Transverse colon (tissue), 4 donors: Measurements from ENCODE around the gene BCO1. TPM values are rescaled to one million over a fixed set of nuclear protein-coding genes. Genes with fewer than 3 reads are reported as not detected.

Source experiments
- DNase-seq: peaks from one replicate; pipeline ENCODE4 v3.0.0-alpha.2; 2019
- H3K27ac ChIP-seq, 4 donors: fragments of 200-600 bp; sonication (generic); 2 replicates each; pipeline ENCODE4 v1.5.1; 2016 to 2018; ENCODE audit warnings: inconsistent platforms in 4 of 4
- H3K27me3 ChIP-seq: fragments of 200-600 bp; sonication (generic); 2 replicates; pipeline ENCODE4 v1.5.1; 2017; ENCODE audit warnings: inconsistent platforms
- H3K36me3 ChIP-seq, 4 donors: fragments of 200-600 bp; sonication (generic); 2 replicates each; pipeline ENCODE4 v1.5.1; 2017 to 2019; ENCODE audit warnings: inconsistent platforms in 4 of 4
- H3K4me1 ChIP-seq, 4 donors: fragments of 200-600 bp; sonication (generic); 2 replicates each; pipeline ENCODE4 v1.5.1; 2017 to 2020; ENCODE audit warnings: inconsistent platforms in 4 of 4
- H3K4me3 ChIP-seq, 4 donors: fragments of 200-600 bp; sonication (generic); 1 replicate in 1 of 4; 2 replicates in 3 of 4; pipeline versions ENCODE4 v1.5.1 to v1.6.1; 2017 to 2019; ENCODE audit warnings: inconsistent platforms in 4 of 4
- H3K9me3 ChIP-seq, 2 donors: fragments of 200-600 bp; sonication (generic); 2 replicates each; pipeline ENCODE4 v1.5.1; 2017 to 2019; ENCODE audit warnings: inconsistent platforms in 2 of 2
- EP300 ChIP-seq: sonication (generic); formaldehyde crosslinking; IDR thresholded peaks from one replicate; pipeline ENCODE4 v1.6.1; 2017; ENCODE audit warnings: antibody characterized with exemption, low read depth
- POLR2A ChIP-seq: fragments of 450-650 bp; IDR thresholded peaks from one replicate; pipeline ENCODE4 v1.6.1; 2016; ENCODE audit warnings: antibody characterized with exemption, mild to moderate bottlenecking, moderate library complexity
- POLR2AphosphoS5 ChIP-seq, 3 donors: sonication (generic); formaldehyde crosslinking; IDR thresholded peaks; one replicate each; pipeline ENCODE4 v1.6.1; 2016; ENCODE audit warnings: antibody characterized with exemption in 3 of 3
- WGBS, 2 donors: methylation state at CpG; one replicate each; pipeline ENCODE4 v1.1.5; 2018; ENCODE audit warnings: low coverage in 1 of 2; 5-methylcytosine and 5-hydroxymethylcytosine counted together
- in situ Hi-C, 4 donors: fragments of 200-750 bp; cut with MboI; loops; one replicate each; pipeline versions ENCODE4 v1.15.0 to v1.15.1; 2017; ENCODE audit warnings: low sequenced_read_pairs in 3 of 4, low pct_ligation_motif_present in 1 of 4, low pct_unique_long_range_greater_than_20kb in 1 of 4
- intact Hi-C: fragments of 100-400 bp; cut with DNase I; formaldehyde crosslinking; loops from one replicate; pipeline ENCODE4 v1.15.1; 2023; ENCODE audit warnings: low total_unique reads
- total RNA-seq, 4 donors: library from RNA; depleted of rRNA; stranded (reverse); fragments of >200 nt; gene quantifications; one replicate each; pipeline ENCODE4 v1.1.0, GENCODE V29; 2016
- TF ChIP-seq, protein P1 (sequence below), 5 experiments: fragments of 200-600 bp in 3 of 5; fragments of 450-650 bp in 2 of 5; sonication (generic) in 3 of 5; IDR thresholded peaks; 1 replicate in 2 of 5; 2 replicates in 3 of 5; pipeline ENCODE4 v1.5.1; 2016 to 2017; ENCODE audit warnings: antibody characterized with exemption in 5 of 5, inconsistent platforms in 3 of 5, mild to moderate bottlenecking in 2 of 5, moderate library complexity in 1 of 5

The BCO1 gene
- total RNA-seq, 4 donors from 2014 or later, result 1.6 to 18.3 (median 4.0) TPM

GRCh38 chr16:81275064-81275532 is 36.6 kb downstream of the BCO1 start:
- no peaks in the 10 kb centered on the region for H3K27me3 ChIP-seq
- WGBS, 2 donors, result 68 to 100% methylated on average over 1 to 9 of the region's 9 CpGs
- intact Hi-C loops, result no loop called here
- in situ Hi-C loops, result no loop called here
- peak; percentile 66 for DNase-seq
- TF ChIP-seq POLR2A (peak; percentile 37), POLR2AphosphoS5 (IDR thresholded peaks at IDR 0.05) (no peak), EP300 (no peak)
- TF ChIP-seq, protein P1, sequence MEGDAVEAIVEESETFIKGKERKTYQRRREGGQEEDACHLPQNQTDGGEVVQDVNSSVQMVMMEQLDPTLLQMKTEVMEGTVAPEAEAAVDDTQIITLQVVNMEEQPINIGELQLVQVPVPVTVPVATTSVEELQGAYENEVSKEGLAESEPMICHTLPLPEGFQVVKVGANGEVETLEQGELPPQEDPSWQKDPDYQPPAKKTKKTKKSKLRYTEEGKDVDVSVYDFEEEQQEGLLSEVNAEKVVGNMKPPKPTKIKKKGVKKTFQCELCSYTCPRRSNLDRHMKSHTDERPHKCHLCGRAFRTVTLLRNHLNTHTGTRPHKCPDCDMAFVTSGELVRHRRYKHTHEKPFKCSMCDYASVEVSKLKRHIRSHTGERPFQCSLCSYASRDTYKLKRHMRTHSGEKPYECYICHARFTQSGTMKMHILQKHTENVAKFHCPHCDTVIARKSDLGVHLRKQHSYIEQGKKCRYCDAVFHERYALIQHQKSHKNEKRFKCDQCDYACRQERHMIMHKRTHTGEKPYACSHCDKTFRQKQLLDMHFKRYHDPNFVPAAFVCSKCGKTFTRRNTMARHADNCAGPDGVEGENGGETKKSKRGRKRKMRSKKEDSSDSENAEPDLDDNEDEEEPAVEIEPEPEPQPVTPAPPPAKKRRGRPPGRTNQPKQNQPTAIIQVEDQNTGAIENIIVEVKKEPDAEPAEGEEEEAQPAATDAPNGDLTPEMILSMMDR (IDR thresholded peaks at IDR 0.05), result no peak
- H3K4me1 ChIP-seq, result peaks cover 5 to 57% (median 33%) of the 10 kb centered on the region in 4 donors
- no peaks in the 10 kb centered on the region for H3K36me3 ChIP-seq
- H3K4me3 ChIP-seq, result no peak overlapping the region
- H3K27ac ChIP-seq, result peak overlapping the region; percentile 87 to 91 (median 88)
- H3K9me3 ChIP-seq, result no peaks in the 10 kb centered on the region

- TF ChIP-seq EP300, result peak; percentile 57
- peak in 2 of 3 donors; percentile 63 to 82 for TF ChIP-seq POLR2AphosphoS5 (IDR thresholded peaks at IDR 0.05)
- TF ChIP-seq POLR2A, result peak; percentile 55
- TF ChIP-seq, protein P1 (IDR thresholded peaks at IDR 0.05), result no peak
- DNase-seq, result peak; percentile 90
- intact Hi-C loops, result no loop called here
- no peaks in the 10 kb centered on the region for H3K36me3 ChIP-seq
- H3K9me3 ChIP-seq, result no peaks in the 10 kb centered on the region
- H3K4me1 ChIP-seq, result peaks cover 5 to 57% (median 33%) of the 10 kb centered on the region in 4 donors
- in situ Hi-C loops, result no loop called here
- H3K27me3 ChIP-seq, result no peaks in the 10 kb centered on the region
- 49% methylated on average over 8 of the region's 9 CpGs; no CpG with 5 or more reads in 1 of the 2 donors for WGBS, 2 donors
- no peak overlapping the region for H3K4me3 ChIP-seq
- peak overlapping the region; percentile 87 to 91 (median 88) for H3K27ac ChIP-seq
These were observed 37.3 kb downstream of the BCO1 start for GRCh38 chr16:81275795-81276194.

- TF ChIP-seq POLR2AphosphoS5 (IDR thresholded peaks at IDR 0.05) (no peak), EP300 (no peak), POLR2A (no peak)
- TF ChIP-seq, protein P1 (IDR thresholded peaks at IDR 0.05), result no peak
- no peak for DNase-seq
- no peak overlapping the region for H3K4me3 ChIP-seq
- peaks cover 5 to 57% (median 33%) of the 10 kb centered on the region in 4 donors for H3K4me1 ChIP-seq
- peak overlapping the region; percentile 87 to 91 (median 88) for H3K27ac ChIP-seq
- intact Hi-C loops (no loop called here), in situ Hi-C loops (no loop called here)
- H3K27me3 ChIP-seq, result no peaks in the 10 kb centered on the region
- 82 to 85% methylated on average over 1 to 3 of the region's 3 CpGs for WGBS, 2 donors
- H3K9me3 ChIP-seq, result no peaks in the 10 kb centered on the region
- H3K36me3 ChIP-seq, result no peaks in the 10 kb centered on the region
These were observed 37.8 kb downstream of the BCO1 start for GRCh38 chr16:81276323-81276722.

DNA sequence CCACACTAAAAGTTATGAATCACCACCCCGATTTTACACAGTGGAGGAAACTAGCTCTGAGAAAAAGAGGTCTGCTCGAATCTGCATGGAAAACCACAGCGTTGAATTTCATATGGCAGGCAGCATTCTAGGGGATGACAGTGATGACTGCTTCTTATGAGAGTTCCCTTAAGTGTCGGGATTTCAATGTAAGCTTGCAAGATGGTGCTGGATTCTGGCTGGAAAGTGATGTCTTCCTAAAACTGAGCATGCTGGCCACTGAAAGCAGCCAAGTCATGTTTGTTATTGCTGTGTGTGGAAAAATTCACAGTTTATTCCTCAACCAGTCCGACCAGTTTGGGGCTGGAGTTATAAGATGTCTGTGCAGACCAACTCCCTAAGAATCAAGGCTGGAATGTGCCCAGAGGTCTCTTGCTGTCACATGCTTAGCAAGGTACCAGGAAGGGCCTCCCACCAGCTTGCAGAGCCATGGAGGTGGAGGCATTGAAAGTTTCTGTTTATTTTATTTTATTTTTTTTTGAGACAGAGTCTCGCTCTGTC is 39.1 kb downstream of the BCO1 start:
- no peaks in the 10 kb centered on the region for H3K9me3 ChIP-seq
- peak overlapping the region; percentile 87 to 91 (median 88) for H3K27ac ChIP-seq
- no peak overlapping the region for H3K4me3 ChIP-seq
- H3K36me3 ChIP-seq, result no peaks in the 10 kb centered on the region
- H3K4me1 ChIP-seq, result peaks cover 5 to 53% (median 33%) of the 10 kb centered on the region in 4 donors
- WGBS, 2 donors, result 55 to 59% methylated on average over 3 to 6 of the region's 6 CpGs
- H3K27me3 ChIP-seq, result no peaks in the 10 kb centered on the region
- in situ Hi-C loops, result no loop called here
- DNase-seq, result peak; percentile 67
- intact Hi-C loops, result no loop called here
- TF ChIP-seq, protein P1 (IDR thresholded peaks at IDR 0.05), result no peak
- TF ChIP-seq EP300, result no peak
- TF ChIP-seq POLR2AphosphoS5 (IDR thresholded peaks at IDR 0.05), result peak in 1 of 3 donors; percentile 47
